ENCODE results near the gene SCMH1.
"Not testable (repeated sequence)": the region's sequence is repeated elsewhere in the genome, so short reads cannot be mapped to it uniquely, and the experiment has no call there.

SCMH1 gene

GRCh38 chr1:41117241-41117640 lies 124.9 kb downstream of the SCMH1 start:
- peaks cover 5 to 15% of the 10 kb centered on the region in 2 experiments for H3K36me3 ChIP-seq (ENCODE audit: control insufficient read depth in 1 of 2, insufficient read depth in 2 of 2, low read depth in 1 of 2, low read length in 2 of 2)
- not testable (repeated sequence) for H3K27me3 ChIP-seq (ENCODE audit: control insufficient read depth in 1 of 2, insufficient read depth in 1 of 2, low read length in 2 of 2); H2BK120ac ChIP-seq (ENCODE audit: low read depth, low read length); H3K23ac ChIP-seq (ENCODE audit: low read length in 2 of 2); H3K18ac ChIP-seq (ENCODE audit: low read depth in 1 of 2, low read length in 2 of 2); H2AK5ac ChIP-seq (ENCODE audit: low read length, severe bottlenecking); H3K9me3 ChIP-seq (ENCODE audit: control insufficient read depth, low read length); H3K79me1 ChIP-seq (replicated peaks; ENCODE audit: low read length, poor library complexity, severe bottlenecking); H3K4me2 ChIP-seq (ENCODE audit: low read length, poor library complexity, severe bottlenecking); H3K4ac ChIP-seq (ENCODE audit: low read depth in 1 of 2, low read length in 2 of 2); H2BK12ac ChIP-seq (ENCODE audit: low read length in 2 of 2); H3K27ac ChIP-seq (ENCODE audit: low read length, poor library complexity, severe bottlenecking); H3K4me3 ChIP-seq (ENCODE audit: insufficient read depth in 1 of 2, low read depth in 1 of 2, low read length in 2 of 2); H4K8ac ChIP-seq (ENCODE audit: low read length); H4K91ac ChIP-seq (ENCODE audit: low read length); H2BK15ac ChIP-seq (ENCODE audit: low read depth, poor library complexity, severe bottlenecking); H3K4me1 ChIP-seq (ENCODE audit: control insufficient read depth, insufficient read depth, low read depth, low read length); H2AFZ ChIP-seq (ENCODE audit: low read depth, low read length); H3K9ac ChIP-seq (ENCODE audit: low read length); H3K14ac ChIP-seq (ENCODE audit: low read length in 2 of 2); H2BK5ac ChIP-seq (ENCODE audit: low read depth, low read length, poor library complexity, severe bottlenecking)
- peak; percentile 17 for DNase-seq
- WGBS: 65% methylated on average over 12 of the region's 15 CpGs

DNA sequence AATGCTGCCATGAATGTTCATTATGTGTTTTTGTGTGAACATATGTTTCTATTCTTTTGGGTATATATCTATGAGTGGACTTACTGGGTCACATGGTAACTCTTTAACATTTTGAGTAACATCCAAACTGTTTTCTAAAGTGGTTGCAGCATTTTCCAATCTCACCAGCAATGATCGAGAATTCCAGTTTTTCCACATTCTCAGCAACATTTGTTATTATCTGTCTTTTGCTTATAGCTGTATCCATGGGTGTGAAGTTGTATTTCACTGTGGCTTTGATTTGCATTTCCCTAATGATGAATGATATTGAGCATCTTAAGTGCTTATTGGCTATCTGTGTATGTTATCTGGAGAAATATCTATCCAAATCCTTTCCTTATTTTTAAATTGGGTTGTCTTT lies 131.4 kb downstream of the SCMH1 start:
- H2AFZ ChIP-seq (ENCODE audit: low read depth, low read length): no peak overlapping the region
- no peak overlapping the region for H4K8ac ChIP-seq (ENCODE audit: low read length)
- H3K4me2 ChIP-seq (ENCODE audit: low read length, poor library complexity, severe bottlenecking): no peak overlapping the region
- no peak overlapping the region for H3K9ac ChIP-seq (ENCODE audit: low read length)
- H3K27ac ChIP-seq (ENCODE audit: low read length, poor library complexity, severe bottlenecking): no peak overlapping the region
- H3K36me3 ChIP-seq (ENCODE audit: control insufficient read depth in 1 of 2, insufficient read depth in 2 of 2, low read depth in 1 of 2, low read length in 2 of 2): peaks cover 5 to 14% of the 10 kb centered on the region in 2 experiments
- H3K14ac ChIP-seq (ENCODE audit: low read length in 2 of 2): no peak overlapping the region
- DNase-seq: no peak
- H2BK15ac ChIP-seq (ENCODE audit: low read depth, poor library complexity, severe bottlenecking): no peak overlapping the region
- no peaks in the 10 kb centered on the region for H3K79me1 ChIP-seq (replicated peaks; ENCODE audit: low read length, poor library complexity, severe bottlenecking)
- H3K4ac ChIP-seq (ENCODE audit: low read depth in 1 of 2, low read length in 2 of 2): no peak overlapping the region
- no peaks in the 10 kb centered on the region for H3K9me3 ChIP-seq (ENCODE audit: control insufficient read depth, low read length)
- H2BK5ac ChIP-seq (ENCODE audit: low read depth, low read length, poor library complexity, severe bottlenecking): no peak overlapping the region
- H2BK120ac ChIP-seq (ENCODE audit: low read depth, low read length): no peak overlapping the region
- no peaks in the 10 kb centered on the region for H3K27me3 ChIP-seq (ENCODE audit: control insufficient read depth in 1 of 2, insufficient read depth in 1 of 2, low read length in 2 of 2)
- no peak overlapping the region for H3K4me3 ChIP-seq (ENCODE audit: insufficient read depth in 1 of 2, low read depth in 1 of 2, low read length in 2 of 2)
- no peak overlapping the region for H2BK12ac ChIP-seq (ENCODE audit: low read length in 2 of 2)
- H3K23ac ChIP-seq (ENCODE audit: low read length in 2 of 2): no peak overlapping the region
- H2AK5ac ChIP-seq (ENCODE audit: low read length, severe bottlenecking): no peak overlapping the region
- 100% methylated on average over 1 of the region's 1 CpG for WGBS
- no peak overlapping the region for H4K91ac ChIP-seq (ENCODE audit: low read length)
- peaks cover 3% of the 10 kb centered on the region for H3K4me1 ChIP-seq (ENCODE audit: control insufficient read depth, insufficient read depth, low read depth, low read length)
- no peak overlapping the region for H3K18ac ChIP-seq (ENCODE audit: low read depth in 1 of 2, low read length in 2 of 2)

DNA sequence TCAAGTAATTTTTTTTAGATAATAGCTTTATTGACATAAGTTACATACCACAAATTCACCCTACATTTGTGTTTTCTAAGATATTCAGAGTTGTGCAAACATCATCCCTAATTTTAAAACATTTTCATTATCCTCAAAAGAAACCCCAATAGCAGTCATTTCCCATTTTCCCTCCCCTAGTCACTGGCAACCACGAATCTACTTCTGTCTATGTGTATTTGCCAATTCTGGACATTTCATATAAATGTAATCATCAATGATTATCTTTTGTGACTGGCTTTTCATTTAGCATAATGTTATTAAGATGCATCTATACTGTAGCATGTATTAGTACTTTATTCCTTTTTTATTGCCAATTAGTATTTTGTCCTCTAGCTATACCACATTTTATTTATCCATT lies 131.8 kb downstream of the SCMH1 start:
- peaks cover 3% of the 10 kb centered on the region for H3K4me1 ChIP-seq (ENCODE audit: control insufficient read depth, insufficient read depth, low read depth, low read length)
- H3K9ac ChIP-seq (ENCODE audit: low read length): no peak overlapping the region
- WGBS: no CpG with 5 or more reads among the region's 1 CpG
- no peak overlapping the region for H4K8ac ChIP-seq (ENCODE audit: low read length)
- no peaks in the 10 kb centered on the region for H3K79me1 ChIP-seq (replicated peaks; ENCODE audit: low read length, poor library complexity, severe bottlenecking)
- no peak overlapping the region for H2BK120ac ChIP-seq (ENCODE audit: low read depth, low read length)
- H3K23ac ChIP-seq (ENCODE audit: low read length in 2 of 2): no peak overlapping the region
- H3K18ac ChIP-seq (ENCODE audit: low read depth in 1 of 2, low read length in 2 of 2): no peak overlapping the region
- no peaks in the 10 kb centered on the region for H3K9me3 ChIP-seq (ENCODE audit: control insufficient read depth, low read length)
- no peak overlapping the region for H3K14ac ChIP-seq (ENCODE audit: low read length in 2 of 2)
- H2AK5ac ChIP-seq (ENCODE audit: low read length, severe bottlenecking): no peak overlapping the region
- peaks cover 5 to 14% of the 10 kb centered on the region in 2 experiments for H3K36me3 ChIP-seq (ENCODE audit: control insufficient read depth in 1 of 2, insufficient read depth in 2 of 2, low read depth in 1 of 2, low read length in 2 of 2)
- H3K4me3 ChIP-seq (ENCODE audit: insufficient read depth in 1 of 2, low read depth in 1 of 2, low read length in 2 of 2): peak overlapping the region in 1 of 2 experiments; percentile 42
- H2BK5ac ChIP-seq (ENCODE audit: low read depth, low read length, poor library complexity, severe bottlenecking): no peak overlapping the region
- no peak overlapping the region for H4K91ac ChIP-seq (ENCODE audit: low read length)
- DNase-seq: peak; percentile 30
- H2AFZ ChIP-seq (ENCODE audit: low read depth, low read length): no peak overlapping the region
- no peaks in the 10 kb centered on the region for H3K27me3 ChIP-seq (ENCODE audit: control insufficient read depth in 1 of 2, insufficient read depth in 1 of 2, low read length in 2 of 2)
- H3K4me2 ChIP-seq (ENCODE audit: low read length, poor library complexity, severe bottlenecking): no peak overlapping the region
- no peak overlapping the region for H2BK15ac ChIP-seq (ENCODE audit: low read depth, poor library complexity, severe bottlenecking)
- no peak overlapping the region for H3K4ac ChIP-seq (ENCODE audit: low read depth in 1 of 2, low read length in 2 of 2)
- H2BK12ac ChIP-seq (ENCODE audit: low read length in 2 of 2): no peak overlapping the region
- peak overlapping the region; percentile 83 for H3K27ac ChIP-seq (ENCODE audit: low read length, poor library complexity, severe bottlenecking)

DNA sequence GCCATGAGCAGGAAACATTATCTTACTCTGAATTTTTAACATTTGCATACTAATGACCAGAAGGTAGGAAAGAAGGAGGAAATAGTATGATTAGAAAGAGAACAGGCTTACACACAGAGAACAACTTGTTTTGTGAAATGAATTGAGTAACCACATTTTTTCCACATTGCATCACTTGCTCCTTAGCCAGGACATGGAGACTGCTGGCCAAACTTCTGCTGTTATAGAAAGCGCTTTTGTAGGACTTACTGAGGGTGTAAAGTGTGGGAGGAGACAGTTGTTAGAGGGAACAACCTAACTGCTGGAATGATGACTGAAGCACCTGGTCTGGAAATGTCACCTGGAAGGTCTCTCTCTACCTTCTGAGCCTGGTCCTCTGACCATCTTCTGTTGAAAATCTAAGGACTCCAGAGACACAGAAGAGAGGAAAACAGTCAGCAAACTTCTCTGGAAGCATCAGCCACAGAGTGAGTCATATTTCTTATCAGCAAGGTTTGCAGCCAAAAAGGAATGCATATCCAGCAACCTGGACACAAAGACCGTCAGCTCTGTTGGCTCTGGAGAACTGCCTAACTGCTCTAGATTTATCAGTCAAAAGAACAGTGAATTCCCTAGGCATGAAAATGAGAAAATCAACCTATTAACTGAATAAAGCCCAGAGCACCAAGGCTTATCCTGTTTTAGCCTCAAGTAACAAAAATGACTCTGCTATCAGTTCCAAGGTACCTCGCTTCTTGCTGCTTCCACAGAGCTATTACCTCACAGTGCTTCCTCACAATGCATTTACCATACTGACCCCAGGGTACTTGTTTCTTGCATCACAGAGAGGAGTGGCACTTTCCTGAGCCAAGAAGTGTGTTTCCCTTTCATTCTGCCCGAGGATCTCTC lies 132.6 kb downstream of the SCMH1 start:
- Histone ChIP-seq H3K79me1 (replicated peaks; ENCODE audit: low read length, poor library complexity, severe bottlenecking) (no peaks in the 10 kb centered on the region), H2AK5ac (ENCODE audit: low read length, severe bottlenecking) (no peak overlapping the region), H3K23ac (ENCODE audit: low read length in 2 of 2) (no peak overlapping the region), H3K27ac (ENCODE audit: low read length, poor library complexity, severe bottlenecking) (peak overlapping the region; percentile 83), H3K4me3 (ENCODE audit: insufficient read depth in 1 of 2, low read depth in 1 of 2, low read length in 2 of 2) (peak overlapping the region in 1 of 2 experiments; percentile 42), H3K4me1 (ENCODE audit: control insufficient read depth, insufficient read depth, low read depth, low read length) (peaks cover 3% of the 10 kb centered on the region), H2BK120ac (ENCODE audit: low read depth, low read length) (no peak overlapping the region), H2BK12ac (ENCODE audit: low read length in 2 of 2) (no peak overlapping the region), H3K27me3 (ENCODE audit: control insufficient read depth in 1 of 2, insufficient read depth in 1 of 2, low read length in 2 of 2) (no peaks in the 10 kb centered on the region), H3K4ac (ENCODE audit: low read depth in 1 of 2, low read length in 2 of 2) (no peak overlapping the region), H4K8ac (ENCODE audit: low read length) (peak overlapping the region; percentile 48), H3K9me3 (ENCODE audit: control insufficient read depth, low read length) (no peaks in the 10 kb centered on the region), H2AFZ (ENCODE audit: low read depth, low read length) (no peak overlapping the region), H3K4me2 (ENCODE audit: low read length, poor library complexity, severe bottlenecking) (no peak overlapping the region), H2BK5ac (ENCODE audit: low read depth, low read length, poor library complexity, severe bottlenecking) (no peak overlapping the region), H2BK15ac (ENCODE audit: low read depth, poor library complexity, severe bottlenecking) (no peak overlapping the region), H3K18ac (ENCODE audit: low read depth in 1 of 2, low read length in 2 of 2) (peak overlapping the region in 1 of 2 experiments; percentile 22), H4K91ac (ENCODE audit: low read length) (no peak overlapping the region), H3K36me3 (ENCODE audit: control insufficient read depth in 1 of 2, insufficient read depth in 2 of 2, low read depth in 1 of 2, low read length in 2 of 2) (peaks cover 5 to 14% of the 10 kb centered on the region in 2 experiments), H3K14ac (ENCODE audit: low read length in 2 of 2) (no peak overlapping the region), H3K9ac (ENCODE audit: low read length) (peak overlapping the region; percentile 61)
- 34% methylated on average over 4 of the region's 4 CpGs for WGBS
- peak; percentile 95 for DNase-seq
